Suppressor macrophage treated with lipopolysaccharide for 1 hour (primary cell): ENCODE data around the gene BID.

ENCODE experiments used
- DNase-seq, 3 donors: peaks; one replicate each; pipeline ENCODE4 v3.0.0-alpha.2; 2020 to 2022

Gene BID

DNA sequence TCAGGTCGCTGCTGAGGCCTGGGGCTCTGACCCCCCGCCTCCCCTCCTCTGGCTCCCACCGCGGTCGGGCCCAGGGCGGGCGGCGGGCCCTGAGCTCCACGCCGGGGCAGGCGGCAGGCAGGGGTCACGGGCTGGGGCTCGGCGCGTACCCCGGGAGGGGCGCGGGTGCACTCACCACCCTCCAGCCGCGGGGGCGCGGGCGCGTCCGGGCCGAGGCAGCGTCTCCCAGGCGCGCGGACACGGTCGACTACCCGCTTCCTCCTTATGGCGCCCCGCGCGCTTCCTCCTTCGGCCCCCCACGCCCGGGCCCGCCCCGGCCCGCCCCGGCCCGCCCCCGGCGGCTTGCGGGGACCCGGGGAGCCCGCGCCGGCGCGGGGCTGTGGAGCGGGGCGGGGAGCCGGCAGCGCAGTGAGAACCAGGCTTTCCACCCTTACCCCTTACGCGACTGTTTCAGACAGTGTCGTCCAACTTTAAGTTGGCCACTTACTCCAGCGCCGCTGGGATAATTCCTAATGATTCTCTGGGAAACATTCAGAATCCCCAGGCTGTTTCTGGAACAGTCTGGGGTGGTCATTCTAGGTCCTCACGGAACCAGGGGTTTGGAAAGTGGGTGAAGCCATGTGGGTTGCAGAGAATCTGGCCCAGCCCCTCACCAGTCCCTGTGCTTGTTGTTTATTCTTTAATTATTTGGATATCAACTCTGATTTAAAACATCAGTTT lies at the start of gene BID:
TSS of gene BID (minus strand) at position 264 of the 720 bp plus-strand sequence. CDS start 24,353 bp downstream, outside the sequence.
- peak; percentile 86 to 94 (median 89) for DNase-seq

- no peak for DNase-seq
Measured at GRCh38 chr22:17823964-17824363, 49.7 kb upstream of the BID start.

GRCh38 chr22:17823226-17823625 lies 49.0 kb upstream of the BID start:
- no peak for DNase-seq

DNA sequence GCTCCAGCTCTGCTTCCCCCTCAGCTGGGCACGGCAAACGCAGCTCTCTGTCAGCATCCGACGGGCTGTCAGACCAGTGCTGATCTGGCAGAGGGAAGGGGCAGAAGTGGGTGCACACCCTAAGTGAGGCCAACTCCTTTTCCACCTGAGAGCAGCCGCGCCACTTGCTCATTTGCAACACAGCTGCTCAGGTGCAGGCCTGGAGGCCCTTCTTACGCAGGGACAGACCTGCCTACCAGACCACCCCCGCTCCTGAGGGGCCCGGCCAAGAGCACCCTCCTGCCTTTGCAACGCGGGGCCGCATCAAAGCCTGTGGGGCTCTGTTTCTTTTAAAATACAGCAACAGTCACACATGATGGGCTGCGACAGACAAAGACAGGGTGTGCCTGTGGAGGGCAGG lies 47.8 kb upstream of the BID start:
- DNase-seq: no peak

DNA sequence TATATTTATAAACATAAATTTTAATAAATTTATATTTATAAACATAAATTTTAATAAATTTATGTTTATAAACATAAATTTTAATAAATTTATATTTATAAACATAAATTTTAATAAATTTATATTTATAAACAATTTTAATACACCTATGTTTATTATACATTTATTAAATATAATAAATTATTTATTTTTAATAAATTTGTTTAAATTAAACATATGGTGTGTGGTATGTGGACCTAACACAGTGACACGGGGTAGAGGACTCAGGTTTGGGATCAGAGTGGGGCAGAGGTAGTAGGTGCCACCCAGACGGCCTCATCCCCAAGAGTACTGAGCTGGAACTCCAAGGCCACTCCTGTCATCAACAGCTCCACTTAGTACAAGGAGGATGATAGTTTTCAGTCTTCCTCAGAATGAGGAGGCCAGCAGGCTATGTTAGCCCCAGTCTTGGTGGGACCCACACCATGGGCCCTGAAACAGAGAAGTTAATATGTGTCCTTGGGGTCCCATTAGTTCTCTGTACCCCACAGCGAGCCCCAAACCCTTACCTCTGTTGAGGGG lies 46.7 kb upstream of the BID start:
- no peak for DNase-seq

DNA sequence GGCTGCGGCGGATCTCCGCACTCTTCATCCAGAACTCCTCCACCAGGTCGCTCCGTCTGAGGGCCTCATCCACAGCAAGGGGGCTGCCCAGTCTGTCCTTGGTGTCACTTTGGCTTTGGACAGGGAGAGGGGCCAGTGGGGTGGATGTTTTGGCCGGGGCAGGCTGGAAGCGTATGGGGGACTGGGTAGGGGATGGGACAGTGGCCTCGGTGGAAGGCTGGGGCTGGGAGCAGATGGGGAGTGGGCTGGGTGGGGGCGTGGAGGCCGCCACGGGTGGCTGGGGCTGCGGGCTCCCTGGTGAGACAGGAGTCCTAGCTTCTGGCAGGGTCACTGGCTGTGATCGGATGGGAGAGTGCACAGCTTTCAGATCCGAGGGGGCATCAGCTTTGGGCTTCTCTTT lies 44.4 kb upstream of the BID start:
- DNase-seq: no peak

DNA sequence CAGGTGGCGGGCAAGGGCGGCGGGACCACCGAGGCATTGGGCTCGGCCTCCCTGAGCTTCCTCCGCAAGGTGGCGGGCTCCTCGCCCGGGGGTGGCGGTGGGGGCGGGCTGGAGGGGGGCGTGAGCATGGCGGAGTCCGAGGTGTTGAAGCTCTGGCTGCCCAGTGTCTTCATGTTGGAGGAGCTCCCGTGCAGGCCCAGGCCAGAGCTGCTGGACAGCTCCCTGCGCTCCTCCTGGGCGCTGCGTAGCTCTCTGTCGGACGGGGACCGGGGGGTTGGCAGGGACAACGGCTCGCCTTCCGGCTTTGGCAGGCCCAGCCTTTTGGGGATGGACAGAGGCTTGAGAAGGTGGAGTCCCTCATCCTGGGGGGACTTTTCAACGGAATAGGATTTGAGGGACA lies 43.9 kb upstream of the BID start:
- DNase-seq: no peak

DNA sequence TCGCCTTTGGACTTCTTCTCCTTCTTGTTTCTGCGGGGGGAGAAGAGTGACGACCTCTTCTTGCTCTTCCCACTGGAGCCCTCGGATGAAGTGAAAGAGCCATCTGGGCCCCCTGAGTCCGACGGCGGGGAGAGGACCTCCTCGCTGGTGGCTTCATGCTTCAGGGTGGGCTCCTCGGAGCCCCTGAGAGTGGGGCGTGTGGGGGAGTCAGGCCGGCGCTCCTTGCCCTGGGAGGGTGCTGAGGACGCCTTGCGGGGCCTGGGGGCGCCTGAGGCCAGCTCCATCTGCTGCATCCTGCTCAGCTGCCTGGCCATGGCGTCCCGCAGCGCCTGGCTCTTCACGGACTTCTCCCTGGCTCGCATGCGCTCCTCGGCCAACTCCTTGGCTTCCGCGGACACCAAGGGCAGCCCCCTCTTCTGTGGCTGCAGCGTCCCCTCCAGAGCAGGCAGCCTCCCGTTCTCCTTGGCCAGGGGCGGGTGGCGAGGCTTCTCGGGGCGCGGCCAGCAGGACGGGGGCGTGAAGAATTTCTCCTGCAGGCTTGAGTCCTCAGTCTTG lies 43.3 kb upstream of the BID start:
- DNase-seq: no peak

GRCh38 chr22:17817079-17817478 lies 42.8 kb upstream of the BID start:
- no peak for DNase-seq

DNA sequence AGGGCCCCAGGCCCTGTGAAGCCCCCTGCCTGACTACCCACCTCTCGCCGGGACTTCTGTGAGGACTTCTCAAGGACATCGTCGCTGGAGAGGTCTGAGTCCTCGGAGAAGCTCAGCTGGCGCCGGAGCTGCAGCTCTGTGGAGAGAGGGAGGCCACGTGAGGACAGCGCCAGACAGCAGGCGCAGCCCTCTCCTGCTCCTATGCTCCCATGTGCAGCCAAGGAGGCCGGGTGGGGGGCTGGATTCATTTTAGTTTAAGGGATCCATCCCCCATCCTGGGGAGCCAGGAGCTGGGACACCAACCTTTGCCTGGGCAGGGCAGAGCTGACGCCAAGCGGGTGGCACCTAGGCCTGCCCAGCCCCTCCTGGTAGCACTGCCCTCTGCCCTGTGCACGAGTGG lies 42.4 kb upstream of the BID start:
- no peak for DNase-seq

DNA sequence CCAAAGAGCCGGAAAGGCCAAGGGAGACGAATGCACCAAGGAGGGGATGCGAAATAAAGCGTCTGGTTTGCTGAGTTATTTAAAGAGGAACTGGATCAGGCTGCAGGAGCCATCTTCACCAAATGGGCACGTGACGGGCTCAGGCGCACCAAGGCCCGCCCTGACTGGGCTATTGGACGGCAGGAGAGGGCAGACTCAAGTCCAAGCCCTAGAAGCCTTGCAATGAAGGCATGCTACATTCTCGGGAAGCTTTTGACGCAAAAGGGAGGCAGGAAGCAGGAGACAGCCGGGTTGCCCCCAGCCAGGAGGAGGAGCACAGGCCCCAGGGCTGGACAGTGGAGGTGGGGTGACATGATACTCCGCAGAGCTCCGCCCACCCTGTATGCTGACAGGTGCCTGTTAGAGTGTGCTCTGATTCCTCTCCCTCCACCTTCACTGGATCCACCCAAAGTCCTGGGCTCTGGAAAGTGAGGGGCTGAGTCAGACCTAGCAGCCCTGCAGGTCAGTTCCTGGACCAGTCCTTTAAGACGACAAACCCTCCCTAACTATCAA lies 41.5 kb upstream of the BID start:
- no peak for DNase-seq

DNA sequence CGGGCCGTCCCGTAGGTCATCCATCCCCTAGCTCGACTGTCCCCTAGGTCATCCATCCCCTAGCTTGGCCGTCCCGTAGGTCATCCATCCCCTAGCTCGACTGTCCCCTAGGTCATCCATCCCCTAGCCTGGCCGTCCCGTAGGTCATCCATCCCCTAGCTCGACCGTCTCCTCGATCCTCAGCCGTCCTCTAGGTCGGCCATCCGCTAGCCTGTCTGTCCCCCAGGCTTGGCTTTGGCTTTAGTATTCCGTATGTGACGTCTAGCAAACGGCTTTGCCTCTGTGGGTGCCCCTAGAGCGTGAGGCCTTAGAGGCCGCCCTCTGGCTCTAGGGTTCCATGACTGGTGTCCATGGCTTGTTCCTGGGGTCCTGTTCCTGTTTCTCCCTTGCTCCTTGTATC lies 40.6 kb upstream of the BID start:
- DNase-seq: no peak

GRCh38 chr22:17814084-17814483 lies 39.8 kb upstream of the BID start:
- DNase-seq: no peak

DNA sequence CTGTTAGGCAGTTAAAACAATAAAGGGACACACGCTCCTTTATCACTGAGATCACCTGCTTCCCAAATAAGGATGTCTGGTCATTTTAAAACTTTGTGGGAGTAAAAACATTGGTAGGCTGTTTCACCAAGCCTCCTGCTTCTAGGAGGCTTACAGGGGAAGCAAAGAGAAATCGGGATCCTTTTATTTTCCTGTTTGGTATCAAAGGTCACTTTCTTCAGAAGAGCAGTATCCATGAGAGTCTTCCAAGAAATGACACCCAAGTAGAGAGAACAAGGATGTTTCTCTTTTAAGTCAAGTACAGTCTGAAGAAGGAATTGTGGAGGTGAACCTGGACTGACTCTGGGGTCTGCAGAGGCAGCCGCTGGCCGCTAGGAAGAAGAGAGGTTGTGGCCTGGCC lies 36.9 kb upstream of the BID start:
- no peak for DNase-seq

GRCh38 chr22:17810570-17811116 lies 36.4 kb upstream of the BID start:
- no peak for DNase-seq

DNA sequence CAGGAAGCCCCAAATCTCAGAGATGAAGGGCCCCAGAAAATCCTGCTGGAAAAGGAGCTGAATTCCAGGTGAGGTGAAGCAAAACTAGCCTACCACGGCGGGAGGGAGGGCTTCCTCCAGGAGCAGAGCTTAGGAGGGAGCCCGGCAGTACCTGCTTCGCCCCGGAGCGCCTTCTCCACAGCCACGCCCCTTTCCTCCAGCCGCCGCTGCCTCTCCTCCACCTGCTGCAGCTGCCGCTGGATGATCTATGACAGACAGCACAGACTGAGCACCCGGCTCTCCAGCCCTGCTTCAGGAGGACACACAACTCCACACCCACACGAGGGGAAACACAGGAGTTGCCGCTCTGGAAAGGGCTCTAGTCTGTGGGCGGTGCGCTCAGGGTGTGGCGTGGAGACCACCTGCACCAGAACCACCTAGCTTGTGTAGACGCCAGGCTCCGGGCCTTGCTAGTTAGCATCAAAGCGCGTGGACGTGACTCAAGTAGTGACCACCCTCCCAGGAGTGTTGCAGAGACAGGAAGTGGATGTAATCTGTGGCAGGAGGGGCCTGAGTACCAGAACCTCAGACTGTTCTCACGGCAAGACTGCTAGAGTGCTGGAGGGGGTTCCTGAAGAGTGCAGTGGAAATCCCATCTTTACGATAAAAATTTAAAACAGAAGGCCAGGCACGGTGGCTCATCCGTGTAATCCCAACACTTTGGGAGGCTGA lies 34.6 kb upstream of the BID start:
- no peak for DNase-seq

GRCh38 chr22:17807578-17808410 lies 33.5 kb upstream of the BID start:
- no peak for DNase-seq

- no peak for DNase-seq
Measured at GRCh38 chr22:17807086-17807485, 32.8 kb upstream of the BID start.

- DNase-seq: no peak
Measured at GRCh38 chr22:17806437-17806836, 32.2 kb upstream of the BID start.

- DNase-seq: no peak
Measured at GRCh38 chr22:17804331-17805080, 30.2 kb upstream of the BID start.

GRCh38 chr22:17803609-17804270 lies 29.5 kb upstream of the BID start:
- DNase-seq: no peak
